HG03039 (cell line): ENCODE measurements around the gene SHLD1.
"Not testable (repeated sequence)": the region's sequence is repeated elsewhere in the genome, so short reads cannot be mapped to it uniquely, and the experiment has no call there.

ENCODE experiments used
- ATAC-seq: cut with Tn5 transposase; IDR thresholded peaks from one replicate; pipeline ENCODE4 v1.9.1; 2021; ENCODE audit warnings: mild to moderate bottlenecking, moderate library complexity; ENCODE audit not compliant: unreplicated experiment

Gene SHLD1

DNA sequence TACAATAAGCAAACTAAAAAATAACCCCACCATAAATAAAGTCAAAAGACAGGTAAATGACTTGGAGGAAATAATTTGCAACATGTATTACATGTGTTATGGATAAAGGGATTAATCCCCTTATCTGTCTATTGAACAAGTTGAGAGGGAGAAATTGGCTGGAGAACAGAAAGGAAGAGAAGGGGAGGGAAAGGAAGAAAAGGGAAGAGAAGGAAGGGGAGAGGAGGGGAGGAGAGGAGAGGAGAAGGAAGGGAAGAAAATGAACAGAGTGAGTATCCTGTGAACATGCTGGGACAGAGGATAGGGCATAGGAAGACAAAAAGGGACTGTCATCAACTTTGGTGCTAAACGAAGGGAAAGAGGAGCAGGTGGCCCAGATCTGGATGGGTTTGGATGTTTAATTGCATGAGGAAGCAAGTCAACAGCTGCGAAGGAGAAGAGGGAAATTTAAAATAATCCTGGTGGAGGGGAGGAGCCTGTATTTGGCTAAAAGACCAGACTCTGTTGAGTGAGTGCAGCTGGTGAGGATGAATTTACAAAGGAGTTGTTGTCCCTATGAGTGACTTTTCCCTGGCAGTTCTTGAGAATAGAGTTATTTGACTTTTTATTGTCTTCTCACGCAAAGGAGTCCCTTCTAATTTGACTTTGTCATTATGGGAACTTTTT lies 14.2 kb upstream of the SHLD1 start:
- ATAC-seq, result no peak

DNA sequence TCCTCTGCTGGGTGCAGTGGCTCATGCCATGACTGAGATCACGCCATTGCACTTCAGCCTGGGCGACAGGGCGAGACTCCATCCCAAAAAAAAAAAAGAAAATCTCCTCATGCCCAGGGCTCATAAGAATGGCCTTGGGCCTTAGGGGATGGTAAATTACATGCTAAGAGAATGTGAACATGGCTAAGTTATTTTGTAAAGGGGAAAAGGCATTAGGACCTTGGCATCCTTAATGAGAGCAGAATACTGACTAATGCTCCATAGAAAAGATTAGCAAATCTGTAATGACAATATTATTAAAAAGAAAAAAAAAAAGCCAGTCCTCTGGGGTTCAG lies 12.6 kb upstream of the SHLD1 start:
- ATAC-seq, result no peak

DNA sequence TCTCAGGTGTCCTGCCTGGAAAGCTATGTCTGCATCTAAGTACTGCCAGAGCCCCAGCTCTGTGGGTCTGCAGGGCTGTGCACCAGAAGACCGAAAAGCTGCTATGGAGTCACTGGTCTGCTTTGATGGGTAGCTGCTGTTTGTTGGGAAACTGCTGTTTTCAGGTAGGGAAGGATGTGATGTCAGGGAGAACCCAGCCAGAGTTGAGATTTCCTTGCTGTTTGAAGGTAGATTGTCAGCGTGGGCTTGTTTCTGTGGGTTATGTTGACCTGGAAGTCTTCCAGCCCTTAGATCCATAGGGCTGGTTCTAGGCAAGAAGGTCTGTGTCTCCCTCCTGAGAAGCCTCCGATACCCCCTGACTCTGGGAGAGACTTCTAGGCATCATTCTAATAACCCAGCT lies 12.2 kb upstream of the SHLD1 start:
- no peak for ATAC-seq

DNA sequence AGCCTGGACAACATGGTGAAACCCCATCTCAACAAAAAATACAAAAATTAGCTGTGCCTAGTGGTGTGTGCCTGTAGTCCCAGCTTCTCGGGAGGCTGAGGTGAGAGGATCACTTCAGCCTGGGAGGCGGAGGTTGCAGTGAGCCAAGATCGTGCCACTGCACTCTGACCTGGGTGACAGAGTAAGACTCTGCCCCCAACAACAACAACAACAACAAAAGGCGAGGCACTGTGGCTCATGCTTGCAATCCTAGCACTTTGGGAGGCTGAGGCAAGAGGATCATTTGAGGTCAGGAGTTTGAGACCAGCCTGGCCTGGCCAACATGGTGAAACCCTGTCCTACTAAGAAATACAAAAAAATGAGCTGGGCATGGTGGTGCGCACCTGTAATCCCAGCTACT lies 9.6 kb upstream of the SHLD1 start:
- not testable (repeated sequence) for ATAC-seq

DNA sequence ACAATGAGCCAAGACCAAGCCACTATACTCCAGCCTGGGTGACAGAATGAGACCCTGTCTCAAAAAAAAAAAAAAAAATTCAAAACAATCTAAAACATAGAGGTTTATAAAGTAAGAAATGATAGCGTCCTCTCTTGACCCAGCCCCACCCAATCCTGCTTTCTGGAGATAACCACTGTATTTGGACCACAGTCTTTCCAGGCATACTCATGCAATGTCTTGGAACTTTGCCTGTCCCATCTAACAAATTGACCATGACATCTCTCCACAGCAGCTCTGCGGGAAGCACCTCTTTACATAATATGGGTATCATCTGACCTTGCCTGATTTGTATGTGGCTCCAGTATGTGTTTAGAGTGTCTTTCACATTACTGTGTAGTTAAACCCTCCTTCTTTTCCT lies 9.1 kb upstream of the SHLD1 start:
- ATAC-seq, result no peak

DNA sequence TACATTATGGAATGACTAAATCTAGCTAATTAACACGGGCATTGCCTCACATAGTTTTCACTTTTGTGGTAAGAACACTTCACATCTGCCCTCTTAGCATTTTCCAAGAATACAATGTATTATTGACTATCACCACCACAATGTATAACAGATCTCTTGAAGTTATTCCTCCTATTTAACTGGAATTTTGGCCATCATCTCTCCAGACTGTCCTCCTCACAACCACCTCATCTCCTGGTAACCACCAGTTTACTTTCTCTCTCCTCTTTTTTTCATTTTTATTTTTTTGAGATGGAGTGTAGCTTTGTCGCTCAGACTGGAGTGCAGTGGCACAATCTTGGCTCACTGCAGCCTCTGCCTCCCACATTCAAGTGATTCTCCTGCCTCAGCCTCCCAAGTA lies 8.2 kb upstream of the SHLD1 start:
- no peak for ATAC-seq

DNA sequence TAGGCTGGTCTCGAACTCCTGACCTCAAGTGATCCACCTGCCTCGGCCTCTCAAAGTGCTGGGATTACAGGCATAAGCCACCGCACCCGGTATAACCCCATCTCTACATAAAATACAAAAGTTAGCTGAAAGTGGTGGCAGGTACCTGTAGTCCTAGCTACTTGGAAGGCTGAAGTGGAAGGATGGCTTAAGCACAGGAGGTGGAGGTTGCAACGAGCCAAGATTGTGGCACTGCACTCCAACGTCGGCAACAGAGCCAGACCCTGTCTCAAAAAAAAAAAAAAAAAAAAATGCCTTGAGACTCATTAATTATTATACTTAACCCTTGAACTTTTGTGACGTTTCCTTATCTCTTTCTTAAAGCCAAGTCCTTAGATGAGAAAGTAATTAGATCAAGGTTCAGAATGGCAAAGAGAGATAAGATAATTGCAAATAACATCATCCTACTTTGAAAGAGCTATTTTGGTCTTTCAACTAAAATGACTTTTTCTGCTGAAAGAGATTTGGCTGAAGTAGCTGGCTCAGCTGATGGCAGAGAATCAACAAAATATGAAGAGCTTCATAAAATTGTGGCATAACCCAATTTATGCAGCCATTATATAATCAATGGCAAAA lies 4.7 kb upstream of the SHLD1 start:
- ATAC-seq, result no peak

DNA sequence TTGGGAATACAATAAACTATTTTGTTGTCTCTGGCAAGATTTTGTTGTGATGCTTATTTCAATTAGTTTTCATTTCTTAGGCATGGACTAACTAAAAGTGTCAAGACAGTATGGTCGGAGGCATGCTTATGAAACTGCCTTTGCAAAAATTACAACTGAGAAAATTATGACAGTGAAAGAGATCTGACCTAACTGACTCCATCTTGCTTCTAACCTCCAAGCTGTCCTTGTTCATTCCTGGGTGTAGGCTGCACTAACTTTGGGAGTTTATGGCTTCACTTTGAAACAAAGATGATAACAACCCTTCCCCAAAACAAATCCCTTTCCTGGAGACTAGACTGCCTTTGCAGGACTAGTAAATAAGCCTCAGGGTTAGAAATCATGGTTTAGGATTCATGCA lies 4.1 kb upstream of the SHLD1 start:
- ATAC-seq, result no peak

DNA sequence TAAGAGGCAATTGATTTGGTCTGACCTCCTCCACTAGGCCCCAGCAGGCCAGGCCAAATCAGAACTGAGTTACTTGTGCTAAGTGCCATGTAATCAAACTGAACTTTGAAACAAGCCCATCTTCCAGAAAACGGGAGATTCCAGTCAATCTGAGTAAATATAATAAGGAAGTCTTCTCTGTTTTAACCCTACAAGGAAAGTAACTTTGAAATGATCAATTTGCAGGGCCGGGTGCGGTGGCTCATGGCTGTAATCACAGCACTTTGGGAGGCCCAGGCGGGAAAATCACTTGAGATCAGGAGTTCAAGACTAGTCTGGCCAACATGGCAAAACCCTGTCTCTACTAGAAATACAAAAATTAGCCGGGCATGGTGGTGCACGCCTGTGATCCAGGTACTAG lies 2.0 kb upstream of the SHLD1 start:
- ATAC-seq, result no peak

DNA sequence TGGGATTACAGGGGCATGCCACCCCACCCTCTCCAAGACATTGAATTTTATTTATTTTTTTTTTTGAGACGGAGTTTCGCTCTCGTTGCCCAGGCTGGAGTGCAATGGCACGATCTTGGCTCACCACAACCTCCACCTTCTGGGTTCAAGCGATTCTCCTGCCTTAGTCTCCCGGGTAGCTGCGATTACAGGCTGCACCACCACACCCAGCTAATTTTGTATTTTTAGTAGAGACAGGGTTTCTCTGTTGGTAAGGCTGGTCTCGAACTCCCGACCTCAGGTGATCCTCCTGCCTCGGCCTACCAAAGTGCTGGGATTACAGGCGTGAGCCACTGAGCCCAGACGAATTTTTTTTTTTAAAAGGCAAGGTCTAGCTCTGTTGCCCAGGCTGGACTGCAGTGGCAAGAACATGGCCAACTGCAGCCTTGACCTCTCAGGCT lies 669 bp upstream of the SHLD1 start:
- not testable (repeated sequence) for ATAC-seq

DNA sequence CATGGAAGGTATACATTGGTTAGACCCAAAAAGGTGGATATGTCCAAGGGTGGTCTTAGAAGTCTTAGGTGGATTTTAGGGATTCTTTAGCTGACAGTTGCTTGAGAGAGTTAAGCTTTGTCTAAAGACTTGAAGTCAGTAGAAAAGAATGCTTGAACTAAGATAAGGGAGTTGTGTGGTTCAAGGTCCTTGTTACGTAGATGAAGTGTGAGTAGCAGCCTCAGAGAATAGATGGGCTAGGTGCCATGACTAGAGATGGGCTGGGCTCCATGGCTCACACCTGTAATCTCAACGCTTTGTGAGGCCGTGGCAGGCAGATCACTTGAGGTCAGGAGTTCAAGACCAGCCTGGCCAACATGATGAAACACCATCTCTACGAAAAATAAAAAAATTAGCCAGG lies 1.7 kb downstream of the SHLD1 start:
- no peak for ATAC-seq

DNA sequence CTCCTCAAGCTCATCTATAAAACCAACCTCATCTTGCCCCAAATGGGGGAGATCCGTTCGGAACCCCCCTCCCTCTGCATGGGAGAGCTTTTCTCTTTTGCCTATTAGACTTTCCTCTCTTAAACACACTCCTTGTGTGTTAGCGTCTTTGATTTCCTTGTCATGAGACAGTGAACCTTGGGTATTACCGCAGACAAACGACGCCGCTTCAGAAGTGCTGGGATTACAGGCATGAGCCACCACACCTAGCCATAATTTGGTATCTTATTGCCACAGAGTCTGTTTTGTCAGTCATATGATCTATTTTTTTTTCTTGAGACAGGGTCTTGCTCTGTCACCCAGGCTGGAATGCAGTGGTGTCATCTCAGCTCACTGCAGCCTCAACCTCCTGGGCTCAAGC lies 3.6 kb downstream of the SHLD1 start:
- no peak for ATAC-seq

DNA sequence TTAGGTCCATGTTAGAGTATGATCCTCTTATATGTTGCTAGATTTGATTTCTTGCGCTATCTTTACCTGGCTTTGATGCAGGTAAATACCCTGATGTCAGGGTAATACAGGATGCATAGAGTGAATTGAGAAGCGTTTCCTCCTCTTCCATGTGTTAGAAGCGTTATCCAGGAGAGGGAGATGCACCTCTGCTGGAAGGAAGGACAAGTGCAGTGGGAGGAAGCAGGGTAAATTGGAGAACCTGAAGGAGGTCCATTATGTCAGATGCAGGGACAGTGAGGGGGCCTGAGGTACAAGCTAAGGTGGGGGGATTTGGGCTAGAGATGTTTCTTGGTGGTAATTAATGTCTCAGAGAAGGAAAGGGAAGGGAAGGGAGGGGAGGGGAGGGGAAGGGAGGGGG lies 7.7 kb downstream of the SHLD1 start:
- no peak for ATAC-seq

DNA sequence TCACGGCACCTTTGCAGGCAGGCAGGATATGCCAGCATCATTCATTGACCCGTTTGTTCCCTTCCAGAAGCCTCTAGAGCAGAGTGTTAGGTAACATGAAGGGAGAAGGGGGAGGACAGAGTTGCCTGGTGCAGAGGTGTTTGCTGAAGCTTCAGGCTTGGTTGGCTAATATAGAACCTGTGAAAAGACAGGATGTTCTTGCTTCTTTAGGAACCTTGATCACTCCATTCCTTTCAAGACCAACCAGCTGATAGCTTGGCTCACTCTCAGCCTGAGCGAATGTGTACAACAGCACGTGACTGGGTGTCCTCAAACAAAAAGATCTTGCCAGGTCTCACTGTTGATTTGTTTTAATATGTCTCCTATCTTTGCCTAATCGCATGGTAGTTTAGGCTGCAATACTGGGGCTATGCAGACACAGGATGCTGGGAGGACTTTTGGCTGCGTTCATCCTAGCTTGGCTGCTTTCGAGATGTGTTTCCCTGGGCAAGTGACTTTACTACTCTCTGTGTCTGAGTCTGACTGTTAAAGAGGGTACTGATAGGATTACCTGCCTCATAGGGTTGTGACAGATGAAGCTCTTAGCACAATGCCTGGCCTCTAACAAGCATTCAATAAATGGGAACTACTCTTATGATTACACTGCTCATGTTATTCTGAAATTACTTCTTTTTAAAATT lies 16.0 kb downstream of the SHLD1 start:
- ATAC-seq, result no peak

DNA sequence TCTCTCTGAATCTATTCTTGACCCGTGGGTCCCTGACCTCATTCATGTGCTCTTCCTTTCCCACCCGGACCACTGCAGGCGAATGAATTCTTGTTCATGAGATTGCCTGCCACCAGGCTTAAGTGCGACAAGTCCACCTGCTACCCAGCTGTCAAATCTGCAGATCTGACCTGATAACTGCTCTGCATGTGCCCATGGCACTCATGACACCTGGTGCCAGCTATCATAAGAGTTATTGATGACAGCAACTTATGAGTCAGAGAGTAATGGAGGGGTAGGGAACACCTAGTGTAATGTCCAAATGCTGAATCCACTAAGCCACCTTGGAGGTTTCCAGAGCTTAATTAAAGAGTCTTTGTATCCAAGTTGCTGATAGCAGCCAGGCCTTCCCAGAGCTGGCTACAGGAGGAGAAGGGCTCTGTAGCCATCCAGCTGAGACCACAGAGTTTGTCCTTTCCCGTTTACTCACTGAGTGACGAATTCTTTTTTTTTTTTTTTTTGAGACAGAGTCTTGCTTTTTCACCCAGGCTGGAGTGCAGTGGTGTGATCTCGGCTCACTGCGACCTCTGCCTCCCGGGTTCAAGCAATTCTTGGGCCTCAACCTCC lies 17.4 kb downstream of the SHLD1 start:
- ATAC-seq, result no peak

DNA sequence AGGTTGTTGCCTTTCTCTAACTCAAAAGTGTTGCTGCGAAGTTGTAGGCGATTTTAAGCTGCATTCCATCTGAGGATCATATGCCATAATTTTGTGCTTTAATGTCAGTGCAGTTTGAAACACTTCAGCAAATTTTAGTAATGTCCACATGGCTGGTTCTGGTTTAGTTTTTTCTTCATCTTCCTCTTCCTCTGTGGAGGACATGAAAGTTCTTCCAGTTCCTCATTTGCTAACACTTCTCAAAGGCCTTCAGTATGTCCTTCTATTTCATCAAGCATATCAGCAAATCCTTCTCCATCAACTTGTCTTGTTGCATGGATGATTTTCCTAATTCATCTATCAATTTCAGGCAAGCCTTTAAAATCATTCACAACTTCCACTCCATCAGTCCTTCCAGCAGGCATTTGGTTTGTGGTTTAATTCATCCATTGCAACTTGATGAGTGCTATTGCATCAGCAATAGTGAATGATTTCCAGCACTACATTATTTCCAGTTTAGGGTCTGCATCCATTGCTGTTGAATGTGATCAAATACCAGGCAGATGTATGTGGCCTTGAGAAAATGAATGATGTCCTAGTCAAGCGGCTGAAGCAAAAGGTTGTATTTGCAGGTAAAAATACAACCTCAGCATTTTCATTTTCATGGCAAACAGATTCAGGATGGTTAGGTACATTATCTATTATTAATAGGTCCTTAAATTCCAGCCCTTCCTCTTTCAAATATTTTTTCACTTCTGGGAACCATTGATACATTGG lies 20.2 kb downstream of the SHLD1 start:
- no peak for ATAC-seq

DNA sequence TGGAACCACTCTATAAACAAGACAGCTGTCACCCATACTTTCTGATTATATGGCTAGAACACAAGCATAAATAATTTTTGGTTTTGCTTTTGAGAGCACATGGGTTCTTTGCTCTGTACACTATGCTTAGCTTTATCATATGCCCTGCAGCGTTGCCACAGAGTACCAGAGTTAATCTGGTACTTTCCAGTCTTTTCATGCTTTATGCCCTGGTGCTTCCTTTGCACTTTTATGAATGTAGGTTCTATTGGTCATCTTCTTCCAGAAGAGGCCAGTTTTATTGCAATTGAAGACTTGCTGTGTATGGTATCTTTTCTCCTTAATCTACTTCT lies 20.8 kb downstream of the SHLD1 start:
- no peak for ATAC-seq

DNA sequence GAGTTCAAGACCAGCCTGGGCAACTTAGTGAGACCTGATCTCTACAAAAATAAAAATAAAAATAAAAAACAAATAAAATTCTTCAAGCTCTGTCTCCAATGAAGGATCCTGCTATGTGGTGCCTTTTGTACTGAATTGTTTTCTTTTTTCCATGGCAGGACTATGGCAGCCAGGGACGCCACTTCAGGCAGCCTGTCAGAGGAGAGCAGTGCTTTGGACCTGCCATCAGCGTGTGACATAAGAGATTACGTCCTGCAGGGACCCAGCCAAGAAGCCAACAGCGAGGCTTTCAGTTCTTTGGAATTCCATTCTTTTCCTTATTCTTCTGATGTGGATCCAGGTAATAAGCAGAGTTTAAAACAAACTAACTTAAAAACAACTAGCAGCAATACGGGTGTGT lies 22.5 kb downstream of the SHLD1 start:
- ATAC-seq, result no peak

DNA sequence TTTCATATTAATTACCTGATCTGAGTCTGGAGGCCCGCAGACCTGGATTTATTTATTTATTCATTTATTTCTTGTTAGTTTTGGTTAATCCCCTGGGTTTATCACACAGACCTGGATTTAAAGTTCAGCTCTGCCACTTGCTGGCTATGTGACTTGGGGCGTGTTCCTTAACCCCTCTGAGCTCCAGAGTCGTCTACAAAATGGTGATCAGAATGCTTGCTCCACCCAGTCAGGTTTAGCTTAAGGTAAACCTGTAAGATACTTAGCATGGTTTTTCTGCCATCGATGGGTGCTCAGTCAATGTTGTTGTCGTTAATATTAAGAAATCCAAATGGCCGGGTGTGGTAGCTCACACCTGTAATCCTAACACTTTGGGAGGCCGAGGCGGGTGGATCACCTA lies 23.4 kb downstream of the SHLD1 start:
- ATAC-seq, result no peak

DNA sequence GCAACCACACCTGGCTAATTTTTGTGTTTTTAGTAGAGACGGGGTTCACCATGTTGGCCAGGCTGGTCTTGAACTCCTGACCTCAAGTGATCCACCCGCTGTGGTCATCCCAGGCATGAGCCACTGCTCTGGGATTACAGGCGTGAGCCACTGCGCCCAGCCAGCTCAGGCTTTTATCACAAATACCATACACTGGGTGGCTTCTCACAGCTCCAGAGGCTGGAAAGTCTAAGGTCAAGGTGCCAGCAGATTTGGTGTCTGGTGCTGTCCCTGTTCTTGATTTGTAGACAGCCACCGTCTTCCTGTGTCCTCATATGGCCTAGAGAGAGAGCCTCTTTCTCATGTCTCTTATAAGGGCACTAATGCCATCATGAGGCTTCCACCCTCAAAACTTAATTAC lies 25.9 kb downstream of the SHLD1 start:
- no peak for ATAC-seq

DNA sequence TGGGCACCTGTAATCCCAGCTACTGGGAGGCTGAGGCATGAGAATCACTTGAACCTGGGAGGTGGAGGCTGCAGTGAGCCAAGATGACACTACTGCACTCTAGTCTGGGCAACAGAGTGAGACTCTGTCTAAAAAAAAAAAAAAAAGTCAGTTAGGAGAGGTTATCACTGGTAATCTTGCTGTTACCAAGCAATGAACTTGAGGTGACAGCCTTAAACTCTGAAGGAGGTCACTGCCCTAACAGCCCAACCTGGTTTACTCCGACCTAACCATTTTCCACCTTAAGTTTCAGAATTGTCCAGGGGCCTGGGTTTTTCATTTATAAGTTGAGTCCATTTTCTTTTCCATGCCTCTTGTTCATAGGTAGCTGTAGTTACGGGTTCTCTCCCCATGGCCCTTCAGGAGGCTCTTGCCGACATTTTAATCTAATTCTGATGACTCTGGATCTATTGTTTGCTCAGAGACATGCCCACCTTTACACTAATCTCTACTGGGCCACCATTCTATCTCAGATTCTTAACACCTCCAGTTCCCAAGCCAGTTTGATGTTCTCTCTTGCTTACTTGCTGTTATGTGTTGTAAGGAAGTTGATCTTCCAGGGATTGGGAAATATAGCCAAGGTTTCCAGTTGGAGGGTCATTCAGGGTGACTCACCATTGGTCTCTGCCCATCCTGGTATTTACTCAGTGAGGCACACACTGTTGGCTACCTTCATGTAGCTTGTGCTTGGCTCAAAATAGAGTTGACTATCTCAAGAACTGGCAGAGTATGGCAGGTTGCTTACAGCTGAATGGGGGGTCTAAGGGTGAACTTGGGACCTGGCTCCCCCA lies 29.1 kb downstream of the SHLD1 start:
- ATAC-seq, result no peak
